Type B pancreatic cell (in vitro differentiated cells): ENCODE measurements around the gene GUCY1B1. TPM values are rescaled to one million over a fixed set of nuclear protein-coding genes. Genes with fewer than 3 reads are reported as not detected.

Source experiments
- DNase-seq: peaks from one replicate; pipeline ENCODE4 v3.0.0; 2021; ENCODE audit warnings: mixed read lengths; ENCODE audit not compliant: unreplicated experiment; ENCODE audit errors: extremely low spot score
- H3K27ac Mint-ChIP-seq: 2 replicates; pipeline ENCODE4 v1.8.0; 2021; ENCODE audit warnings: mild to moderate bottlenecking, mixed read lengths
- H3K27me3 Mint-ChIP-seq: 2 replicates; pipeline ENCODE4 v1.8.0; 2021; ENCODE audit warnings: mixed read lengths
- H3K36me3 Mint-ChIP-seq: 2 replicates; pipeline ENCODE4 v1.8.0; 2021; ENCODE audit warnings: mixed read lengths
- H3K4me1 Mint-ChIP-seq: one replicate; pipeline ENCODE4 v1.8.0; 2021; ENCODE audit warnings: mixed read lengths; ENCODE audit not compliant: unreplicated experiment
- H3K4me3 Mint-ChIP-seq: 2 replicates; pipeline ENCODE4 v1.8.0; 2021; ENCODE audit warnings: mild to moderate bottlenecking, mixed read lengths
- H3K9me3 Mint-ChIP-seq: 2 replicates; pipeline ENCODE4 v1.8.0; 2021; ENCODE audit warnings: mixed read lengths
- total RNA-seq: library from RNA; stranded (reverse); gene quantifications from 2 replicates; pipeline ENCODE4 v1.2.1, GENCODE V29; 2021; ENCODE audit warnings: low replicate concordance
- TF ChIP-seq, protein P1 (sequence below): fragments of 200-600 bp; sonication (generic); conservative IDR thresholded peaks from 2 replicates; pipeline ENCODE4 v1.5.0; 2021; ENCODE audit warnings: antibody characterized with exemption, mild to moderate bottlenecking

Gene GUCY1B1
- total RNA-seq, 1 donor from 2014 or later, result 6.6 TPM

DNA sequence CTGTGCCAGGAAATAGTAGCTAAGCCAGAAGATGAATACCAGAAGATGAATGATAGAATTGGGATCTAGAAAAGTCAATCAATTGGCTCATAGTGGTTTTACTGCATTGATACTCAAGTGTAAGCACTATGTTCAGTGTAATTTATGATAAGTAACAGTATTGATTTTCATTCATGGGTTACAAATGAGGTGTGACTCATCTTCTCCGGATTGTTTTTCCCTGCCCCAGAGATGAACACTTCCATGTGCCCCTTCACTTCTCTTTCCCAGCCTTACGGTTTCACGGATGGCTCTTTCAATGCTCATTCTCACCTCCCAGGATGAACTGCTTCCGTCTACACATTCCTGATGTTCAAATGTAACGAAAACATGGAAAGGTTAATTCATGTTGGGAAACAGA lies 9.8 kb upstream of the GUCY1B1 start:
- H3K4me3 Mint-ChIP-seq, result no peak overlapping the region
- TF ChIP-seq, protein P1, sequence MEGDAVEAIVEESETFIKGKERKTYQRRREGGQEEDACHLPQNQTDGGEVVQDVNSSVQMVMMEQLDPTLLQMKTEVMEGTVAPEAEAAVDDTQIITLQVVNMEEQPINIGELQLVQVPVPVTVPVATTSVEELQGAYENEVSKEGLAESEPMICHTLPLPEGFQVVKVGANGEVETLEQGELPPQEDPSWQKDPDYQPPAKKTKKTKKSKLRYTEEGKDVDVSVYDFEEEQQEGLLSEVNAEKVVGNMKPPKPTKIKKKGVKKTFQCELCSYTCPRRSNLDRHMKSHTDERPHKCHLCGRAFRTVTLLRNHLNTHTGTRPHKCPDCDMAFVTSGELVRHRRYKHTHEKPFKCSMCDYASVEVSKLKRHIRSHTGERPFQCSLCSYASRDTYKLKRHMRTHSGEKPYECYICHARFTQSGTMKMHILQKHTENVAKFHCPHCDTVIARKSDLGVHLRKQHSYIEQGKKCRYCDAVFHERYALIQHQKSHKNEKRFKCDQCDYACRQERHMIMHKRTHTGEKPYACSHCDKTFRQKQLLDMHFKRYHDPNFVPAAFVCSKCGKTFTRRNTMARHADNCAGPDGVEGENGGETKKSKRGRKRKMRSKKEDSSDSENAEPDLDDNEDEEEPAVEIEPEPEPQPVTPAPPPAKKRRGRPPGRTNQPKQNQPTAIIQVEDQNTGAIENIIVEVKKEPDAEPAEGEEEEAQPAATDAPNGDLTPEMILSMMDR, result no peak
- H3K4me1 Mint-ChIP-seq, result no peaks in the 10 kb centered on the region
- H3K36me3 Mint-ChIP-seq, result no peaks in the 10 kb centered on the region
- DNase-seq, result no peak
- no peaks in the 10 kb centered on the region for H3K27me3 Mint-ChIP-seq
- no peaks in the 10 kb centered on the region for H3K9me3 Mint-ChIP-seq
- no peak overlapping the region for H3K27ac Mint-ChIP-seq

DNA sequence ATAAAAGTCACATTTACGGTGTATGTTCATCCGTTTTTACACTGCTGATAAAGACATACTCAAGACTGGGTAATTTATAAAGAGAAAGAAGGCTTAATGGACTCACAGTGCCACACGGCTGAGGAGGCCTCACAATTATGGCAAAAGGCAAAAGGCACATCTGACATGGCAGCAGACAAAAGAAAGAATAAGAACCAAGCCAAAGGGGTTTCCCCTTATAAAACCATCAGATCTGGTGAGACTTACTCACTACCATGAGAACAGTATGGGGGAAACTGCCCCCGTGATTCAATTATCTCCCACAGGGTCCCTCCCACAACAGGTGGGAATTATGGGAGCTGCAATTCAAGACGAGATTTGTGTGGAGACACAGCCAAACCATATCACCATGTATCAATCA lies 7.3 kb upstream of the GUCY1B1 start:
- H3K36me3 Mint-ChIP-seq, result no peaks in the 10 kb centered on the region
- H3K9me3 Mint-ChIP-seq, result no peaks in the 10 kb centered on the region
- DNase-seq, result no peak
- no peaks in the 10 kb centered on the region for H3K27me3 Mint-ChIP-seq
- no peaks in the 10 kb centered on the region for H3K4me1 Mint-ChIP-seq
- no peak overlapping the region for H3K27ac Mint-ChIP-seq
- H3K4me3 Mint-ChIP-seq, result no peak overlapping the region
- TF ChIP-seq, protein P1, result no peak

DNA sequence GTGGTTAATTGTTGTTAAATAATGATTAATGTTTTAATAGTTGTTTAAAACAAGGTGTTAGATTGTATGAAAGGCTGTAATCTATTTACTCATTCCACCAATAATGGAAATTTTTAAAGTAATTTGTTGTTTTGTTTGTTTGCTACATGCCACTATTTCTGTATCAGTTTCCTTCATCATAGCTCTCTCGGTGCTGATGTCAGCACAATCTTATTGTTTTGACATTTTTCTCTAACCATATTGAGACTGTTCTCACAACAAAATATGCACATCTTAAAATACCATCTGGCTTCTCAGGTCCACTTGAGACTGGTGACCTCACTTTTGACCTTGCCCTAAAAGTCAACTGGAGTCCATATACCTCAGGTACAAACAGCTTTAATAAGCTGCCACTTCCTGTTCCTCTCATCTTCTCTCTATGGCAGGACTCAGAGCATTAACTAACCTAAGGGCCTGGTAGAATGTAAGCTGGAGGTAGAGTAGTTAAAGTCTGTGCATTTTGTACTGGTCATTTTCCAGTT lies 1.0 kb upstream of the GUCY1B1 start:
- no peak for DNase-seq
- Mint-ChIP-seq H3K4me1 (peaks cover 9% of the 10 kb centered on the region), H3K27ac (no peak overlapping the region), H3K27me3 (peaks cover 4% of the 10 kb centered on the region), H3K4me3 (peak overlapping the region; percentile 85), H3K36me3 (no peaks in the 10 kb centered on the region), H3K9me3 (peaks cover 4% of the 10 kb centered on the region)
- TF ChIP-seq, protein P1, result no peak

DNA sequence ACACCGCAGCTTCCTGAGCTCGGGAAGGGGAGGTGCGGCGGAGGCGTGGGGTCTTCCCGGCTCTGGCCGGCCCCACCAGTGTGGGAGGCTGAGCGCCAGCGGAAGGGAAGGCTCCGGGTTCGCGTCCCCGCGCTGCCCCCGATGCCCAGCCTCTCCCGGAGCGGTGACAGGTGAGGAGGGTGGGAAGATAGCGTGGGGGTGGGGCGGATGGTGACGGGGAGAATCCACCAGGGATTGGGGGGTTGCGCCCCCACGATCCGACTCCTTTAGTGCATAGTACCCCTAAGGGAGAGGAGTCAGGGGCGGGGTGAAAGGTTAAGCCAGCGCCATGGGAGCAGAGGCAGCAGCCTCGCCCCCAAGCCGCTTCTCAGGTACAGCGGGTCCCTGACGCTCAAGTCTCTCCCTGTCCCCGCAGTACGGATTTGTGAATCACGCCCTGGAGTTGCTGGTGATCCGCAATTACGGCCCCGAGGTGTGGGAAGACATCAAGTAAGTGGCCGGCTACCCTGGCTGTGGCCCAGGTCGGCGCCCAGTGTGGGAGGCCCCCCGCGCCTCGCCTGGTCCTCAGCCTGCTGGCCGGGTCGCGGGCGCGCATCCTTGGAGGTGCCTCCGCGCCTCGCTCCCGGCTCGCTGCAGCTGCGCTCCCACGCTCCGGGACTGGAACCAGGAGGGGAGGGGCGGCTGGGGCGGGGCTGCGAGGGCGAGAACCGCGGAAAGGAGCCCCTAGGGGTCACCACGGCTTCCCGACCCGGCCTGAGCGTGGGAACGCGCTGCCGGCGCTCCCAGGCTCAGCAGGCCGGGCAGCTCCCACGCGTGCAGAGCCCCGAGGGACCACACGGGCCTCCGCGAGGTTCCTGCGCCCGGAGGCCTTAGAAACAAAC lies 791 bp downstream of the GUCY1B1 start:
- Mint-ChIP-seq H3K9me3 (peaks cover 4% of the 10 kb centered on the region), H3K27ac (no peak overlapping the region), H3K4me1 (peaks cover 9% of the 10 kb centered on the region), H3K36me3 (no peaks in the 10 kb centered on the region), H3K4me3 (peak overlapping the region; percentile 85), H3K27me3 (peaks cover 4% of the 10 kb centered on the region)
- TF ChIP-seq, protein P1, result peak; percentile 38
- DNase-seq, result peak; percentile 73

DNA sequence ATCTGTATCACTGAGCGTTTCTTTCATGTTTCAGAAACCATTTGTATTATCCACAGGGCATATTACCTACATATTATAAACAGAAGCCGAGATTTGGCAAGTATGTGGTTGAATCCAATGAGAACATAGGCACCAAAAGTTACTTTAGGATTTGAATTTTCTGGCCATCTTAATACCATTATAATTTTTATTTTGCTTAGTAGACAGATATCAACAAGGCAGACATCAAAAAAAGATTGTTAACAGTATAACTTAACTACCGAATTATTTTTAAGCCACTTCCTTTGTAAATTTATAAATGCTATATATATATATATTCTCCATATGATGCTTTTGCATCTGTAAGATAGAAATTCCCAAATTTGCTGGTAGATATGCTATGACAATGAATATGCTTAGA lies 2.2 kb downstream of the GUCY1B1 start:
- Mint-ChIP-seq H3K27ac (no peak overlapping the region), H3K9me3 (peaks cover 4% of the 10 kb centered on the region), H3K4me3 (peak overlapping the region; percentile 86), H3K36me3 (no peaks in the 10 kb centered on the region), H3K27me3 (peaks cover 4% of the 10 kb centered on the region), H3K4me1 (peaks cover 9% of the 10 kb centered on the region)
- no peak for DNase-seq
- TF ChIP-seq, protein P1, result no peak
